ENCODE data around the gene C6orf89.

The C6orf89 gene

GRCh38 chr6:36860126-36860525 is 25.6 kb upstream of the C6orf89 start:
- no peaks in the 10 kb centered on the region for H3K4me1 ChIP-seq (ENCODE audit: control extremely low read depth in 1 of 4, control insufficient read depth in 4 of 4, insufficient read depth in 4 of 4, low read length in 3 of 4)
- CTCF ChIA-PET = interaction anchor here (0.6 to 2.4 kb wide), 3 partner anchors 9 to 100 kb away, joined by 3 to 12 read pairs (median 3); no protein-coding TSS in a partner anchor
- peaks cover 8 to 64% (median 40%) of the 10 kb centered on the region in 4 experiments for H3K36me3 ChIP-seq (ENCODE audit: control insufficient read depth in 4 of 4, insufficient read depth in 4 of 4, low read length in 3 of 4)
- no peak for DNase-seq
- no peak overlapping the region for H3K27ac ChIP-seq (ENCODE audit: insufficient read depth in 1 of 2, low read depth in 1 of 2, low read length in 2 of 2, poor library complexity in 1 of 2, severe bottlenecking in 2 of 2)
- no peak overlapping the region for H3K4me3 ChIP-seq (ENCODE audit: control insufficient read depth in 1 of 7, extremely low read depth in 1 of 7, insufficient read depth in 4 of 7, low read depth in 2 of 7, low read length in 6 of 7)
- H3K27me3 ChIP-seq (replicated peaks in 2 of 5; ENCODE audit: control insufficient read depth in 4 of 5, insufficient read depth in 5 of 5, low read length in 4 of 5) = no peaks in the 10 kb centered on the region
- no peaks in the 10 kb centered on the region for H3K9me3 ChIP-seq (ENCODE audit: control extremely low read depth in 1 of 5, control insufficient read depth in 4 of 5, insufficient read depth in 2 of 5, low read depth in 1 of 5, low read length in 4 of 5)
- POLR2A ChIA-PET = no interaction called here
- WGBS (ENCODE audit: insufficient coverage) = 100% methylated on average over 5 of the region's 7 CpGs

- Histone ChIP-seq H3K27ac (ENCODE audit: insufficient read depth in 1 of 2, low read depth in 1 of 2, low read length in 2 of 2, poor library complexity in 1 of 2, severe bottlenecking in 2 of 2) (peak overlapping the region in 1 of 2 experiments; percentile 62), H3K4me1 (ENCODE audit: control extremely low read depth in 1 of 4, control insufficient read depth in 4 of 4, insufficient read depth in 4 of 4, low read length in 3 of 4) (no peaks in the 10 kb centered on the region), H3K36me3 (ENCODE audit: control insufficient read depth in 4 of 4, insufficient read depth in 4 of 4, low read length in 3 of 4) (peaks cover 5 to 66% (median 37%) of the 10 kb centered on the region in 4 experiments), H3K9me3 (ENCODE audit: control extremely low read depth in 1 of 5, control insufficient read depth in 4 of 5, insufficient read depth in 2 of 5, low read depth in 1 of 5, low read length in 4 of 5) (no peaks in the 10 kb centered on the region), H3K27me3 (replicated peaks in 2 of 5; ENCODE audit: control insufficient read depth in 4 of 5, insufficient read depth in 5 of 5, low read length in 4 of 5) (no peaks in the 10 kb centered on the region), H3K4me3 (ENCODE audit: control insufficient read depth in 1 of 7, extremely low read depth in 1 of 7, insufficient read depth in 4 of 7, low read depth in 2 of 7, low read length in 6 of 7) (no peak overlapping the region)
- ChIA-PET CTCF (interaction anchor here (2.2 to 7.3 kb wide), 2 partner anchors 10 to 13 kb away, joined by 8 to 39 read pairs; partner anchors contain the start of gene PPIL1), POLR2A (no interaction called here)
- 99% methylated on average over 7 of the region's 8 CpGs for WGBS (ENCODE audit: insufficient coverage)
- no peak for DNase-seq
Measured at GRCh38 chr6:36862164-36862847, 23.4 kb upstream of the C6orf89 start.

- no peak for DNase-seq
- Histone ChIP-seq H3K9me3 (ENCODE audit: control extremely low read depth in 1 of 5, control insufficient read depth in 4 of 5, insufficient read depth in 2 of 5, low read depth in 1 of 5, low read length in 4 of 5) (no peaks in the 10 kb centered on the region), H3K4me1 (ENCODE audit: control extremely low read depth in 1 of 4, control insufficient read depth in 4 of 4, insufficient read depth in 4 of 4, low read length in 3 of 4) (no peaks in the 10 kb centered on the region), H3K27ac (ENCODE audit: insufficient read depth in 1 of 2, low read depth in 1 of 2, low read length in 2 of 2, poor library complexity in 1 of 2, severe bottlenecking in 2 of 2) (peak overlapping the region in 1 of 2 experiments; percentile 62), H3K4me3 (ENCODE audit: control insufficient read depth in 1 of 7, extremely low read depth in 1 of 7, insufficient read depth in 4 of 7, low read depth in 2 of 7, low read length in 6 of 7) (no peak overlapping the region), H3K27me3 (replicated peaks in 2 of 5; ENCODE audit: control insufficient read depth in 4 of 5, insufficient read depth in 5 of 5, low read length in 4 of 5) (no peaks in the 10 kb centered on the region), H3K36me3 (ENCODE audit: control insufficient read depth in 4 of 4, insufficient read depth in 4 of 4, low read length in 3 of 4) (peaks cover 8 to 72% (median 41%) of the 10 kb centered on the region in 4 experiments)
- ChIA-PET POLR2A (no interaction called here), CTCF (interaction anchor here (0.9 to 7.3 kb wide), 3 partner anchors 11 to 22 kb away, joined by 3 to 39 read pairs (median 8); partner anchors contain the start of gene PPIL1)
- 100% methylated on average over 3 of the region's 4 CpGs for WGBS (ENCODE audit: insufficient coverage)
Measured at GRCh38 chr6:36862848-36863382, 22.8 kb upstream of the C6orf89 start.

DNA sequence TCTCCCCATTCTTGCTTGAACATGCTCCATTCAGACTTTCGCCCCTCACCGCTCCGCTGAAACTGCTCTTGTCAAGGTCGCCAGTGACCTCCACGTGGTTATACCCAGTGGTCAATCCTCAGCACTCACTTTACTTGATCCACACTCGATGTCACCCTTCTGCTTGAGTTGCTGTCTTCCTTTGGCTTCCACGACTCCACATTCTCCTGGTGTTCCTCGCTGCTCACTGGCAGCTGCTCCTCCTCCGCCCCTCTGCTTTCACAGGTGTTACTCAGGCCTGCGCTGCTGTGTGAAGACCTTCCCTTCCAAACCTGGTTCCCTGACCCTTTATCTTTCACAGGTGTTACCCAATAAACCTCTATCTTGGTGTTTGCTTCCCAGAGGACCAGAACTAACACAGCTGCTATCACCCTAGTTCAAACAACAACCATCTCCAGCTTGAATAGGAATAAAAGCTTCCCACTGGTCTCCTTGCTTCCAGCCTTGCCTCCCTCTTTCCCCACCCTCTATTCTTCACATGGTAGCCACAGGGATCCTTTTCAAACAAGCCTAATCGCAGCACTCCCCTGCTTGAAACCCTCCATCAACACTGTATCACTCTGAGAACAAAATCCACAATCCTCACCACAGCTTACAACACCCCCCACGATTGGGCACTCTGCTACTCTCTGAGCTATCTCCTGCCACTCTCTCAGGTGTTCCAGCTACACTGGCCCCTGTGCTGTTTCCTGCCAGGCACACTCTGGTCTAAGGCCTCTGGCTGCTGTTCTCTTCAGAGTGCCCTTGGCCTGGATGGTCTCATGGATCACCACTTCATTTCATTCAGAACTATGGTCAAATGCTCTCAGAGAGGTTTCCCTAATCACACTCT is 21.8 kb upstream of the C6orf89 start:
- Histone ChIP-seq H3K4me3 (ENCODE audit: control insufficient read depth in 1 of 7, extremely low read depth in 1 of 7, insufficient read depth in 4 of 7, low read depth in 2 of 7, low read length in 6 of 7) (no peak overlapping the region), H3K9me3 (ENCODE audit: control extremely low read depth in 1 of 5, control insufficient read depth in 4 of 5, insufficient read depth in 2 of 5, low read depth in 1 of 5, low read length in 4 of 5) (no peaks in the 10 kb centered on the region), H3K27ac (ENCODE audit: insufficient read depth in 1 of 2, low read depth in 1 of 2, low read length in 2 of 2, poor library complexity in 1 of 2, severe bottlenecking in 2 of 2) (no peak overlapping the region), H3K36me3 (ENCODE audit: control insufficient read depth in 4 of 4, insufficient read depth in 4 of 4, low read length in 3 of 4) (peaks cover 8 to 68% (median 38%) of the 10 kb centered on the region in 4 experiments), H3K27me3 (replicated peaks in 2 of 5; ENCODE audit: control insufficient read depth in 4 of 5, insufficient read depth in 5 of 5, low read length in 4 of 5) (no peaks in the 10 kb centered on the region), H3K4me1 (ENCODE audit: control extremely low read depth in 1 of 4, control insufficient read depth in 4 of 4, insufficient read depth in 4 of 4, low read length in 3 of 4) (no peaks in the 10 kb centered on the region)
- ChIA-PET POLR2A (interaction anchor here (1.3 kb wide), 1 partner anchor 10 kb away, joined by 7 read pairs; the partner anchor contains the start of gene PPIL1), CTCF (interaction anchor here (0.9 to 7.3 kb wide), 5 partner anchors 11 to 98 kb away, joined by 3 to 39 read pairs (median 8); partner anchors contain the start of gene PPIL1)
- DNase-seq = no peak
- 98% methylated on average over 11 of the region's 12 CpGs for WGBS (ENCODE audit: insufficient coverage)

GRCh38 chr6:36865835-36866234 is 19.9 kb upstream of the C6orf89 start:
- no peaks in the 10 kb centered on the region for H3K9me3 ChIP-seq (ENCODE audit: control extremely low read depth in 1 of 5, control insufficient read depth in 4 of 5, insufficient read depth in 2 of 5, low read depth in 1 of 5, low read length in 4 of 5)
- ChIA-PET POLR2A (no interaction called here), CTCF (interaction anchor here (0.9 to 7.3 kb wide), 4 partner anchors 14 to 107 kb away, joined by 4 to 39 read pairs (median 5); no protein-coding TSS in a partner anchor)
- H3K36me3 ChIP-seq (ENCODE audit: control insufficient read depth in 4 of 4, insufficient read depth in 4 of 4, low read length in 3 of 4) = peaks cover 11 to 77% (median 43%) of the 10 kb centered on the region in 4 experiments
- H3K27me3 ChIP-seq (replicated peaks in 2 of 5; ENCODE audit: control insufficient read depth in 4 of 5, insufficient read depth in 5 of 5, low read length in 4 of 5) = no peaks in the 10 kb centered on the region
- no peak overlapping the region for H3K27ac ChIP-seq (ENCODE audit: insufficient read depth in 1 of 2, low read depth in 1 of 2, low read length in 2 of 2, poor library complexity in 1 of 2, severe bottlenecking in 2 of 2)
- 92% methylated on average over 2 of the region's 2 CpGs for WGBS (ENCODE audit: insufficient coverage)
- no peak for DNase-seq
- H3K4me3 ChIP-seq (ENCODE audit: control insufficient read depth in 1 of 7, extremely low read depth in 1 of 7, insufficient read depth in 4 of 7, low read depth in 2 of 7, low read length in 6 of 7) = no peak overlapping the region
- no peaks in the 10 kb centered on the region for H3K4me1 ChIP-seq (ENCODE audit: control extremely low read depth in 1 of 4, control insufficient read depth in 4 of 4, insufficient read depth in 4 of 4, low read length in 3 of 4)

GRCh38 chr6:36867471-36868224 is 18.1 kb upstream of the C6orf89 start:
- H3K27me3 ChIP-seq (replicated peaks in 2 of 5; ENCODE audit: control insufficient read depth in 4 of 5, insufficient read depth in 5 of 5, low read length in 4 of 5) = no peaks in the 10 kb centered on the region
- peaks cover 10 to 75% (median 42%) of the 10 kb centered on the region in 4 experiments for H3K36me3 ChIP-seq (ENCODE audit: control insufficient read depth in 4 of 4, insufficient read depth in 4 of 4, low read length in 3 of 4)
- no peak overlapping the region for H3K4me3 ChIP-seq (ENCODE audit: control insufficient read depth in 1 of 7, extremely low read depth in 1 of 7, insufficient read depth in 4 of 7, low read depth in 2 of 7, low read length in 6 of 7)
- ChIA-PET POLR2A (no interaction called here), CTCF (interaction anchor here (0.9 to 7.3 kb wide), 2 partner anchors 15 to 18 kb away, joined by 4 to 39 read pairs; no protein-coding TSS in a partner anchor)
- peaks cover 0 to 4% (median 0%) of the 10 kb centered on the region in 4 experiments for H3K4me1 ChIP-seq (ENCODE audit: control extremely low read depth in 1 of 4, control insufficient read depth in 4 of 4, insufficient read depth in 4 of 4, low read length in 3 of 4)
- no peak overlapping the region for H3K27ac ChIP-seq (ENCODE audit: insufficient read depth in 1 of 2, low read depth in 1 of 2, low read length in 2 of 2, poor library complexity in 1 of 2, severe bottlenecking in 2 of 2)
- WGBS (ENCODE audit: insufficient coverage) = 100% methylated on average over 3 of the region's 4 CpGs
- no peaks in the 10 kb centered on the region for H3K9me3 ChIP-seq (ENCODE audit: control extremely low read depth in 1 of 5, control insufficient read depth in 4 of 5, insufficient read depth in 2 of 5, low read depth in 1 of 5, low read length in 4 of 5)
- no peak for DNase-seq

Measured in common myeloid progenitor, CD34-positive (primary cell).